ENCODE results near the gene GTPBP4.

GRCh38 chr10:971613-972012 is 16.6 kb upstream of the GTPBP4 start:
- no peak for TF ChIP-seq CTCF (IDR thresholded peaks at IDR 0.05)
- TF ChIP-seq POLR2AphosphoS5 (IDR thresholded peaks at IDR 0.05), result no peak
- TF ChIP-seq POLR2A (IDR thresholded peaks at IDR 0.05), result no peak
- TF ChIP-seq EP300 (IDR thresholded peaks at IDR 0.05), result no peak

Data from gastroesophageal sphincter (tissue), 3 donors.